ENCODE results near the gene CASP2. TPM values are rescaled to one million over a fixed set of nuclear protein-coding genes. Genes with fewer than 3 reads are reported as not detected.

The CASP2 gene
- total RNA-seq, 1 experiment from 2014 or later: 62.0 TPM

GRCh38 chr7:143327903-143328302, 39.8 kb downstream of the CASP2 start:
- H3K4me1 ChIP-seq: no peaks in the 10 kb centered on the region
- Mint-ChIP-seq H3K27ac (ENCODE audit: unreplicated experiment) (no peak overlapping the region), H3K9me3 (ENCODE audit: unreplicated experiment) (no peaks in the 10 kb centered on the region), H3K36me3 (ENCODE audit: insufficient read depth, unreplicated experiment) (no peaks in the 10 kb centered on the region), H3K4me3 (ENCODE audit: unreplicated experiment) (no peak overlapping the region), H3K4me1 (ENCODE audit: low read depth, unreplicated experiment) (no peaks in the 10 kb centered on the region), H3K27me3 (ENCODE audit: insufficient read depth, unreplicated experiment) (no peaks in the 10 kb centered on the region)
- BruUV-seq (replicated peaks): no TSS peak
- intact Hi-C loops (cut with micrococcal nuclease; ENCODE audit: unreplicated experiment): no loop called here
- CTCF ChIA-PET: no interaction called here
- POLR2A ChIA-PET: no interaction called here
- H3K9me3 ChIP-seq: no peaks in the 10 kb centered on the region
- no peak overlapping the region for H3K4me3 ChIP-seq (ENCODE audit: low read depth, low read length)
- no peak for DNase-seq
- no peaks in the 10 kb centered on the region for H3K36me3 ChIP-seq (ENCODE audit: control insufficient read depth, insufficient read depth, low read length)
- H3K27me3 ChIP-seq (replicated peaks; ENCODE audit: control insufficient read depth, insufficient read depth, low read length): no peaks in the 10 kb centered on the region
- TF ChIP-seq, protein P1, sequence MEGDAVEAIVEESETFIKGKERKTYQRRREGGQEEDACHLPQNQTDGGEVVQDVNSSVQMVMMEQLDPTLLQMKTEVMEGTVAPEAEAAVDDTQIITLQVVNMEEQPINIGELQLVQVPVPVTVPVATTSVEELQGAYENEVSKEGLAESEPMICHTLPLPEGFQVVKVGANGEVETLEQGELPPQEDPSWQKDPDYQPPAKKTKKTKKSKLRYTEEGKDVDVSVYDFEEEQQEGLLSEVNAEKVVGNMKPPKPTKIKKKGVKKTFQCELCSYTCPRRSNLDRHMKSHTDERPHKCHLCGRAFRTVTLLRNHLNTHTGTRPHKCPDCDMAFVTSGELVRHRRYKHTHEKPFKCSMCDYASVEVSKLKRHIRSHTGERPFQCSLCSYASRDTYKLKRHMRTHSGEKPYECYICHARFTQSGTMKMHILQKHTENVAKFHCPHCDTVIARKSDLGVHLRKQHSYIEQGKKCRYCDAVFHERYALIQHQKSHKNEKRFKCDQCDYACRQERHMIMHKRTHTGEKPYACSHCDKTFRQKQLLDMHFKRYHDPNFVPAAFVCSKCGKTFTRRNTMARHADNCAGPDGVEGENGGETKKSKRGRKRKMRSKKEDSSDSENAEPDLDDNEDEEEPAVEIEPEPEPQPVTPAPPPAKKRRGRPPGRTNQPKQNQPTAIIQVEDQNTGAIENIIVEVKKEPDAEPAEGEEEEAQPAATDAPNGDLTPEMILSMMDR (IDR thresholded peaks at IDR 0.05; ENCODE audit: insufficient read depth in 1 of 2, low read depth in 1 of 2, low read length in 1 of 2, severe bottlenecking in 1 of 2, unreplicated experiment in 1 of 2): no peak

DNA sequence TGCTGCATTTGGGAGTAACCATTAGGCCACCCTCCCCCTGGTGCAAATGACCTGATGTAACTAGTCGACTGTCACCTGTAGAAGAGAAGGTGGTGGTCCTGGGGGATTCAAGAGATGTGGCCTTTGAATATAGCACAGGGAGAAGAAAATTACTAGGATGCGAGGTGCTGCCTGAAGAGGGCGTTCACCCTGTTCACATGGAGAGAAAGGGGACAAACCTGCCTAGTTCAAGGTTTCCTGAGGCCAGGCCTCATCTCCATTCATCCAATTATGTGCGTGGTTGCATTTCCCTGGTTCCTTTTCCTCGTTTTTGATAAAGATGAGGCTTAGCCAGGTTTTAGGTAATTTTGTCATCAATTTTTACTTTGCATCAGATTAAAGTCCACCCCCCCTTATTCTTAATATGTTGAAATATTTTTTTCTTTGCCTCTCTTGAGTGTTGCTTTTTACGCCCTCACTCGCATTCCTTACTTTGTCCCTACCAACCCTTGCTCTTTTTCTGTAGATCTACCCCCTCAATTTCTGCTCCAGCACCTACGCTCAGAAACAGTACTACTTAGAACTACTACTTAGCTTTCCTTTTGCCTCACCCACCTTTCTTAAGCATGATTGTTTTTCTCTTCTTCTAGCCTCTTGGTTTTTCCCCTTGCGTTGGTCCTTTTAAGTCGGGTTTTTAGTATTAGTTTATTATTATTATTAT, 41.5 kb downstream of the CASP2 start:
- no peaks in the 10 kb centered on the region for H3K36me3 Mint-ChIP-seq (ENCODE audit: insufficient read depth, unreplicated experiment)
- Histone ChIP-seq H3K27me3 (replicated peaks; ENCODE audit: control insufficient read depth, insufficient read depth, low read length) (no peaks in the 10 kb centered on the region), H3K9me3 (no peaks in the 10 kb centered on the region), H3K4me3 (ENCODE audit: low read depth, low read length) (no peak overlapping the region), H3K36me3 (ENCODE audit: control insufficient read depth, insufficient read depth, low read length) (no peaks in the 10 kb centered on the region), H3K4me1 (no peaks in the 10 kb centered on the region)
- no TSS peak for BruUV-seq (replicated peaks)
- no peaks in the 10 kb centered on the region for H3K4me1 Mint-ChIP-seq (ENCODE audit: low read depth, unreplicated experiment)
- no peaks in the 10 kb centered on the region for H3K27me3 Mint-ChIP-seq (ENCODE audit: insufficient read depth, unreplicated experiment)
- intact Hi-C loops (cut with micrococcal nuclease; ENCODE audit: unreplicated experiment): no loop called here
- H3K9me3 Mint-ChIP-seq (ENCODE audit: unreplicated experiment): no peaks in the 10 kb centered on the region
- CTCF ChIA-PET: no interaction called here
- H3K4me3 Mint-ChIP-seq (ENCODE audit: unreplicated experiment): no peak overlapping the region
- H3K27ac Mint-ChIP-seq (ENCODE audit: unreplicated experiment): peak overlapping the region; percentile 6
- DNase-seq: no peak
- TF ChIP-seq, protein P1 (IDR thresholded peaks at IDR 0.05; ENCODE audit: insufficient read depth in 1 of 2, low read depth in 1 of 2, low read length in 1 of 2, severe bottlenecking in 1 of 2, unreplicated experiment in 1 of 2): no peak
- POLR2A ChIA-PET: no interaction called here

GRCh38 chr7:143331179-143331801, 43.1 kb downstream of the CASP2 start:
- Mint-ChIP-seq H3K27ac (ENCODE audit: unreplicated experiment) (no peak overlapping the region), H3K36me3 (ENCODE audit: insufficient read depth, unreplicated experiment) (no peaks in the 10 kb centered on the region), H3K4me1 (ENCODE audit: low read depth, unreplicated experiment) (no peaks in the 10 kb centered on the region), H3K4me3 (ENCODE audit: unreplicated experiment) (no peak overlapping the region), H3K27me3 (ENCODE audit: insufficient read depth, unreplicated experiment) (no peaks in the 10 kb centered on the region), H3K9me3 (ENCODE audit: unreplicated experiment) (no peaks in the 10 kb centered on the region)
- ChIA-PET CTCF (no interaction called here), POLR2A (no interaction called here)
- no peaks in the 10 kb centered on the region for H3K36me3 ChIP-seq (ENCODE audit: control insufficient read depth, insufficient read depth, low read length)
- intact Hi-C loops (cut with micrococcal nuclease; ENCODE audit: unreplicated experiment): no loop called here
- no peak overlapping the region for H3K4me3 ChIP-seq (ENCODE audit: low read depth, low read length)
- no TSS peak for BruUV-seq (replicated peaks)
- DNase-seq: no peak
- no peaks in the 10 kb centered on the region for H3K4me1 ChIP-seq
- H3K9me3 ChIP-seq: no peaks in the 10 kb centered on the region
- H3K27me3 ChIP-seq (replicated peaks; ENCODE audit: control insufficient read depth, insufficient read depth, low read length): no peaks in the 10 kb centered on the region
- TF ChIP-seq, protein P1 (IDR thresholded peaks at IDR 0.05; ENCODE audit: insufficient read depth in 1 of 2, low read depth in 1 of 2, low read length in 1 of 2, severe bottlenecking in 1 of 2, unreplicated experiment in 1 of 2): no peak

Measured in Caco-2 (cell line).